GM12878 (cell line): ENCODE results near the gene NDUFB1. TPM values are rescaled to one million over a fixed set of nuclear protein-coding genes. Genes with fewer than 3 reads are reported as not detected.

Experiments
- ATAC-seq: fragments of 200-7000 bp; cut with Tn5 transposase; 3 replicates; pipeline ENCODE4 v1.9.1; 2020; ENCODE audit warnings: mild to moderate bottlenecking, moderate library complexity
- BruUV-seq: library from RNA; stranded (reverse); fragments of 400-500 nt; replicated peaks from 2 replicates; lab custom pipeline; 2021; lab: Mats Ljungman, UMichigan
- CTCF ChIA-PET: fragments of 300-600 bp; sonication (Branson Sonifier 250); formaldehyde crosslinking; extraction: SDS; loops from one replicate; lab custom pipeline; 2021; ENCODE audit warnings: inconsistent platforms; lab: Yijun Ruan, JAX
- POLR2A ChIA-PET: fragments of 350-600 bp; formaldehyde crosslinking; extraction: SDS; loops from one replicate; lab custom pipeline; 2021; ENCODE audit warnings: inconsistent platforms; lab: Charles Lee
- RAD21 ChIA-PET: fragments of 300-600 bp; sonication (Branson Sonifier 250); formaldehyde crosslinking; loops from one replicate; lab custom pipeline; 2023; ENCODE audit warnings: antibody characterized with exemption; ENCODE audit not compliant: unreplicated experiment; lab: Charles Lee
- SMC1A ChIA-PET: fragments of 300-600 bp; sonication (Branson Sonifier 250); formaldehyde crosslinking; loops from one replicate; lab custom pipeline; 2023; ENCODE audit not compliant: unreplicated experiment, uncharacterized antibody; lab: Charles Lee
- DNase-seq: peaks from one replicate; pipeline ENCODE4 v3.0.0-alpha.2; 2011; ENCODE audit warnings: low read depth, low spot score
- FAIRE-seq: peaks from 3 replicates; lab custom pipeline; 2011; peaks lifted over from hg19 to GRCh38; lab: Jason Lieb, UNC
- H2AFZ ChIP-seq: 2 replicates; pipeline ENCODE4 v1.6.0; 2011; ENCODE audit warnings: low read depth, low read length, control low read depth; ENCODE audit not compliant: control insufficient read depth
- H3K27ac ChIP-seq: 2 replicates; pipeline ENCODE4 v1.5.1; 2011; ENCODE audit warnings: control low read depth; ENCODE audit not compliant: control insufficient read depth, insufficient read depth
- H3K27me3 ChIP-seq, 2 experiments: replicated peaks in 1 of 2; 2 replicates each; pipeline versions ENCODE4 v1.6.0 to v1.6.1; 2011; ENCODE audit warnings: low read length in 1 of 2; ENCODE audit not compliant: control insufficient read depth in 2 of 2, insufficient read depth in 2 of 2
- H3K36me3 ChIP-seq, 2 experiments: 2 replicates each; pipeline ENCODE4 v1.5.1; 2011; ENCODE audit warnings: low read length in 1 of 2; ENCODE audit not compliant: control insufficient read depth in 2 of 2, insufficient read depth in 2 of 2
- H3K4me1 ChIP-seq: 2 replicates; pipeline ENCODE4 v1.6.1; 2011; ENCODE audit warnings: mild to moderate bottlenecking, low read length, moderate library complexity, mixed read lengths; ENCODE audit not compliant: control insufficient read depth, insufficient read depth
- H3K4me2 ChIP-seq: 2 replicates; pipeline ENCODE4 v1.6.0; 2011; ENCODE audit warnings: control low read depth; ENCODE audit not compliant: control insufficient read depth, insufficient read depth
- H3K4me3 ChIP-seq: fragments of 200-600 bp; sonication (generic); 2 replicates; pipeline ENCODE4 v1.5.1; 2016
- H3K79me2 ChIP-seq: 2 replicates; pipeline ENCODE4 v1.6.0; 2011; ENCODE audit warnings: low read length; ENCODE audit not compliant: control insufficient read depth, insufficient read depth
- H3K9ac ChIP-seq: 2 replicates; pipeline ENCODE4 v1.8.0; 2011; ENCODE audit warnings: low read length, control low read depth, mixed read lengths; ENCODE audit not compliant: control insufficient read depth, insufficient read depth
- H3K9me3 ChIP-seq: replicated peaks from 3 replicates; pipeline ENCODE4 v1.5.1; 2011; ENCODE audit warnings: mild to moderate bottlenecking, low read length; ENCODE audit not compliant: control insufficient read depth, insufficient read depth
- H4K20me1 ChIP-seq: 2 replicates; pipeline ENCODE4 v1.6.0; 2011; ENCODE audit not compliant: control insufficient read depth, insufficient read depth
- EP300 ChIP-seq, 2 experiments: fragments of 150-350 bp in 1 of 2; IDR thresholded peaks; 2 replicates each; pipeline ENCODE4 v1.6.1; 2011 to 2012; ENCODE audit warnings: low read depth in 2 of 2, low read length in 2 of 2, borderline replicate concordance in 1 of 2, improper control_type of control experiment in 1 of 2, inconsistent platforms in 1 of 2; ENCODE audit not compliant: control insufficient read depth in 1 of 2
- HDAC6 ChIP-seq: fragments of 200-600 bp; sonication (generic); IDR thresholded peaks from one replicate; pipeline ENCODE4 v1.8.0; 2017; ENCODE audit warnings: antibody characterized with exemption; ENCODE audit not compliant: unreplicated experiment
- MYC ChIP-seq: IDR thresholded peaks from 2 replicates; pipeline ENCODE4 v1.6.1; 2011; ENCODE audit warnings: mild to moderate bottlenecking, low read length, moderate library complexity, inconsistent platforms; ENCODE audit not compliant: insufficient read depth, insufficient replicate concordance, insufficient read length, severe bottlenecking
- NFYA ChIP-seq: IDR thresholded peaks from 2 replicates; pipeline ENCODE4 v1.6.1; 2011; ENCODE audit warnings: low read depth, mild to moderate bottlenecking, low read length, improper control_type of control experiment, borderline replicate concordance
- PAX5 ChIP-seq: IDR thresholded peaks from 2 replicates; pipeline ENCODE4 v1.6.1; 2011; ENCODE audit warnings: low read depth, low read length, borderline replicate concordance
- RB1 ChIP-seq: fragments of 450-650 bp; formaldehyde crosslinking; IDR thresholded peaks from 2 replicates; pipeline ENCODE4 v1.6.1; 2017; ENCODE audit warnings: mild to moderate bottlenecking, borderline replicate concordance
- SMARCA5 ChIP-seq: fragments of 450-650 bp; IDR thresholded peaks from 2 replicates; pipeline ENCODE4 v1.6.1; 2017; ENCODE audit warnings: mild to moderate bottlenecking
- SMC3 ChIP-seq: IDR thresholded peaks from 2 replicates; pipeline ENCODE4 v1.6.1; 2011; ENCODE audit warnings: low read length, improper control_type of control experiment, borderline replicate concordance
- TAF1 ChIP-seq: IDR thresholded peaks from 2 replicates; pipeline ENCODE4 v1.6.1; 2011; ENCODE audit warnings: mild to moderate bottlenecking, low read depth, low read length, borderline replicate concordance
- WRNIP1 ChIP-seq: IDR thresholded peaks from 2 replicates; pipeline ENCODE4 v1.6.1; 2011; ENCODE audit warnings: low read depth, low read length, improper control_type of control experiment, borderline replicate concordance
- ZNF207 ChIP-seq: fragments of 450-650 bp; IDR thresholded peaks from 2 replicates; pipeline ENCODE4 v1.6.1; 2014; ENCODE audit warnings: antibody characterized with exemption, mild to moderate bottlenecking, borderline replicate concordance
- ZNF274 ChIP-seq: IDR thresholded peaks from one replicate; pipeline ENCODE4 v1.8.0; 2011; ENCODE audit not compliant: insufficient read length, insufficient read depth
- ZZZ3 ChIP-seq: IDR thresholded peaks from 2 replicates; pipeline ENCODE4 v1.6.1; 2011; ENCODE audit warnings: low read depth; ENCODE audit not compliant: control insufficient read depth, insufficient read length
- WGBS: methylation state at CpG from one replicate; pipeline ENCODE4 v1.1.6; 2016; ENCODE audit warnings: low lambda C conversion rate; ENCODE audit not compliant: insufficient replicate concordance, insufficient coverage; ENCODE audit errors: missing lambda C conversion rate; 5-methylcytosine and 5-hydroxymethylcytosine counted together
- in situ Hi-C: fragments of 300-500 bp; cut with MboI; formaldehyde crosslinking; loops from 9 replicates; pipeline ENCODE4 v1.14.3; 2018; ENCODE audit warnings: mixed read lengths
- intact Hi-C: fragments of 100-400 bp; cut with micrococcal nuclease; formaldehyde crosslinking; loops from one replicate; pipeline ENCODE4 v1.14.2; 2022; ENCODE audit not compliant: unreplicated experiment
- polyA plus RNA-seq, 11 experiments: library from polyadenylated mRNA; depleted of rRNA in 4 of 11; unstranded in 6 of 11; stranded (reverse) in 5 of 11; fragments of >200 nt; fragmentation: Nextera tagmentation in 4 of 11; fragmentation: Illumina TruSeq in 1 of 11; extraction: Ambion mirVana in 4 of 11; extraction: Trizol in 1 of 11; gene quantifications; 1 replicate in 1 of 11; 2 replicates in 10 of 11; pipeline versions ENCODE4 v1.2.1 to v1.2.3, GENCODE V29; 2011 to 2016; ENCODE audit warnings: inconsistent platforms in 2 of 11, missing spikeins in 2 of 11, low read depth in 1 of 11
- total RNA-seq, 4 experiments: library from RNA; depleted of rRNA in 3 of 4; stranded (reverse); fragments of >200 nt in 3 of 4; fragmentation: Illumina TruSeq in 1 of 4; extraction: Trizol in 1 of 4; gene quantifications; 2 replicates each; pipeline versions ENCODE4 v1.2.1 to v1.2.3, GENCODE V29; 2013 to 2021
- TF ChIP-seq, protein P1 (sequence below): fragments of 450-650 bp; conservative IDR thresholded peaks from 2 replicates; pipeline ENCODE4 v1.6.1; 2017; ENCODE audit warnings: mild to moderate bottlenecking, moderate library complexity
- TF ChIP-seq, protein P2 (sequence below): fragments of 450-650 bp; formaldehyde crosslinking; IDR thresholded peaks from 2 replicates; pipeline ENCODE4 v1.4.0; 2022; ENCODE audit warnings: mild to moderate bottlenecking, moderate library complexity

The NDUFB1 gene
- total and polyA plus RNA-seq, 10 of the 15 experiments (the other 5 are each of a cell fraction or from before 2014, with no cell fraction given) = 132 to 919 (median 561) TPM

DNA sequence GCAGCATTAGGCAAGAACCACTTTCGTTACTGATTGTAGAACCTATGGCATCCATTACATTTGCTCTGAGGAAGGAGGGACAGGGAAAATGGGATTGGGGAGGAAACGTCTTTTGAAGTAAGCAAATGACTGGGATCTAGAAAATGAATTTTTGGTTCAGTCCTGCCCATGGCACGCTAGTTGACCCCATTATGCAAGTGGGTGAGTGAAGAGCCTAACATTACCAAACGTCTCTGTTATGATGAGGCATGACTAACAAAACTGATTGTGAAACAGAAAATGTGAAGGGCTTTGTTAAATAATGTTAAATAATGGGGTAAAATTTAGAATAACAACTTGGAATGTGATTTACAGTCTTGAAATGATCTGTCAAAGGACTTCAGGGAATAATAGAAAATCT, 39.1 kb upstream of the NDUFB1 start:
- no peak overlapping the region for H3K4me3 ChIP-seq
- ATAC-seq (no peak), FAIRE-seq (no peak), DNase-seq (no peak)
- RAD21 ChIA-PET = no interaction called here
- H3K79me2 ChIP-seq = no peaks in the 10 kb centered on the region
- no TSS peak for BruUV-seq
- H3K27ac ChIP-seq = no peak overlapping the region
- SMC1A ChIA-PET = no interaction called here
- H2AFZ ChIP-seq = no peak overlapping the region
- peaks cover 0 to 45% of the 10 kb centered on the region in 2 experiments; a peak in 2 of 4 replicates for H3K36me3 ChIP-seq
- WGBS = 71% methylated on average over 4 of the region's 4 CpGs
- H3K9me3 ChIP-seq = no peaks in the 10 kb centered on the region
- in situ Hi-C loops (no loop called here), intact Hi-C loops (no loop called here)
- no peak overlapping the region for H3K9ac ChIP-seq
- H3K4me1 ChIP-seq = no peaks in the 10 kb centered on the region
- TF ChIP-seq WRNIP1 = no peak
- no peak for TF ChIP-seq TAF1
- no peak for TF ChIP-seq ZNF207
- TF ChIP-seq ZZZ3 = no peak
- TF ChIP-seq PAX5 = no peak
- TF ChIP-seq SMARCA5 = no peak
- no peak for TF ChIP-seq EP300 (IDR thresholded peaks at IDR 0.05; ENCODE audit: borderline replicate concordance in 1 of 2, control insufficient read depth in 1 of 2, low read depth in 2 of 2, low read length in 2 of 2)
- TF ChIP-seq ZNF274 = no peak
- no peak for TF ChIP-seq SMC3
- no peak for TF ChIP-seq RB1
- TF ChIP-seq NFYA = no peak
- TF ChIP-seq, protein P1, sequence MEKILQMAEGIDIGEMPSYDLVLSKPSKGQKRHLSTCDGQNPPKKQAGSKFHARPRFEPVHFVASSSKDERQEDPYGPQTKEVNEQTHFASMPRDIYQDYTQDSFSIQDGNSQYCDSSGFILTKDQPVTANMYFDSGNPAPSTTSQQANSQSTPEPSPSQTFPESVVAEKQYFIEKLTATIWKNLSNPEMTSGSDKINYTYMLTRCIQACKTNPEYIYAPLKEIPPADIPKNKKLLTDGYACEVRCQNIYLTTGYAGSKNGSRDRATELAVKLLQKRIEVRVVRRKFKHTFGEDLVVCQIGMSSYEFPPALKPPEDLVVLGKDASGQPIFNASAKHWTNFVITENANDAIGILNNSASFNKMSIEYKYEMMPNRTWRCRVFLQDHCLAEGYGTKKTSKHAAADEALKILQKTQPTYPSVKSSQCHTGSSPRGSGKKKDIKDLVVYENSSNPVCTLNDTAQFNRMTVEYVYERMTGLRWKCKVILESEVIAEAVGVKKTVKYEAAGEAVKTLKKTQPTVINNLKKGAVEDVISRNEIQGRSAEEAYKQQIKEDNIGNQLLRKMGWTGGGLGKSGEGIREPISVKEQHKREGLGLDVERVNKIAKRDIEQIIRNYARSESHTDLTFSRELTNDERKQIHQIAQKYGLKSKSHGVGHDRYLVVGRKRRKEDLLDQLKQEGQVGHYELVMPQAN = no peak
- TF ChIP-seq, protein P2, sequence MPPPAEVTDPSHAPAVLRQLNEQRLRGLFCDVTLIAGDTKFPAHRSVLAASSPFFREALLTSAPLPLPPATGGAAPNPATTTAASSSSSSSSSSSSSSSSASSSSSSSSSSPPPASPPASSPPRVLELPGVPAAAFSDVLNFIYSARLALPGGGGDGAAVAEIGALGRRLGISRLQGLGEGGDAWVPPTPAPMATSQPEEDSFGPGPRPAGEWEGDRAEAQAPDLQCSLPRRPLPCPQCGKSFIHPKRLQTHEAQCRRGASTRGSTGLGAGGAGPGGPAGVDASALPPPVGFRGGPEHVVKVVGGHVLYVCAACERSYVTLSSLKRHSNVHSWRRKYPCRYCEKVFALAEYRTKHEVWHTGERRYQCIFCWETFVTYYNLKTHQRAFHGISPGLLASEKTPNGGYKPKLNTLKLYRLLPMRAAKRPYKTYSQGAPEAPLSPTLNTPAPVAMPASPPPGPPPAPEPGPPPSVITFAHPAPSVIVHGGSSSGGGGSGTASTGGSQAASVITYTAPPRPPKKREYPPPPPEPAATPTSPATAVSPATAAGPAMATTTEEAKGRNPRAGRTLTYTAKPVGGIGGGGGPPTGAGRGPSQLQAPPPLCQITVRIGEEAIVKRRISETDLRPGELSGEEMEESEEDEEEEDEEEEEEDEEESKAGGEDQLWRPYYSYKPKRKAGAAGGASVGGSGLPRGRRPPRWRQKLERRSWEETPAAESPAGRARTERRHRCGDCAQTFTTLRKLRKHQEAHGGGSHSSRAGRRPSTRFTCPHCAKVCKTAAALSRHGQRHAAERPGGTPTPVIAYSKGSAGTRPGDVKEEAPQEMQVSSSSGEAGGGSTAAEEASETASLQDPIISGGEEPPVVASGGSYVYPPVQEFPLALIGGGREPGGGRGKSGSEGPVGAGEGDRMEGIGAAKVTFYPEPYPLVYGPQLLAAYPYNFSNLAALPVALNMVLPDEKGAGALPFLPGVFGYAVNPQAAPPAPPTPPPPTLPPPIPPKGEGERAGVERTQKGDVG (CRISPR knock-in tag) = no peak
- TF ChIP-seq HDAC6 = no peak
- no peak for TF ChIP-seq MYC
- no peaks in the 10 kb centered on the region for H3K27me3 ChIP-seq
- H4K20me1 ChIP-seq = no peaks in the 10 kb centered on the region
- CTCF ChIA-PET = no interaction called here
- POLR2A ChIA-PET = no interaction called here
- H3K4me2 ChIP-seq = no peak overlapping the region
